HG02610 (cell line): Measurements from ENCODE around the gene TRPC6.

Experiments used
- ATAC-seq: cut with Tn5 transposase; IDR thresholded peaks from one replicate; pipeline ENCODE4 v1.9.1; 2021; ENCODE audit warnings: mild to moderate bottlenecking, moderate library complexity; ENCODE audit not compliant: unreplicated experiment

Gene TRPC6

GRCh38 chr11:101583251-101584128 lies at the start of gene TRPC6:
Gene TRPC6 (minus strand): TSS chr11:101584007. CDS start chr11:101583503, 504 bp downstream.
- ATAC-seq = no peak

- ATAC-seq = no peak
These were observed 36.2 kb upstream of the TRPC6 start for GRCh38 chr11:101620026-101620425.

GRCh38 chr11:101618709-101619108 lies 34.9 kb upstream of the TRPC6 start:
- ATAC-seq = no peak

GRCh38 chr11:101617735-101618332 lies 34.0 kb upstream of the TRPC6 start:
- no peak for ATAC-seq

GRCh38 chr11:101612481-101612880 lies 28.7 kb upstream of the TRPC6 start:
- ATAC-seq = no peak

- ATAC-seq = no peak
These were observed 17.1 kb upstream of the TRPC6 start for GRCh38 chr11:101600924-101601323.

- no peak for ATAC-seq
These were observed 3.2 kb upstream of the TRPC6 start for GRCh38 chr11:101586965-101587364.

- ATAC-seq = no peak
These were observed 848 bp upstream of the TRPC6 start for GRCh38 chr11:101584655-101585054.

- no peak for ATAC-seq
These were observed 315 bp upstream of the TRPC6 start for GRCh38 chr11:101584129-101584515.

- no peak for ATAC-seq
These were observed 887 bp downstream of the TRPC6 start for GRCh38 chr11:101582989-101583250.

GRCh38 chr11:101582236-101582988 lies 1.4 kb downstream of the TRPC6 start:
- no peak for ATAC-seq

- no peak for ATAC-seq
These were observed 6.3 kb downstream of the TRPC6 start for GRCh38 chr11:101577461-101577860.

GRCh38 chr11:101576456-101576855 lies 7.4 kb downstream of the TRPC6 start:
- no peak for ATAC-seq

- no peak for ATAC-seq
These were observed 8.9 kb downstream of the TRPC6 start for GRCh38 chr11:101574886-101575285.

- ATAC-seq = no peak
These were observed 16.7 kb downstream of the TRPC6 start for GRCh38 chr11:101567071-101567470.

- no peak for ATAC-seq
These were observed 17.2 kb downstream of the TRPC6 start for GRCh38 chr11:101566626-101567025.

- no peak for ATAC-seq
These were observed 20.6 kb downstream of the TRPC6 start for GRCh38 chr11:101563166-101563565.

- ATAC-seq = no peak
These were observed 28.4 kb downstream of the TRPC6 start for GRCh38 chr11:101555366-101555765.

- peak; percentile 99 for ATAC-seq
These were observed 29.9 kb downstream of the TRPC6 start for GRCh38 chr11:101553891-101554292.

- ATAC-seq = no peak
These were observed 30.9 kb downstream of the TRPC6 start for GRCh38 chr11:101552888-101553287.

GRCh38 chr11:101528541-101528940 lies 55.3 kb downstream of the TRPC6 start:
- ATAC-seq = no peak
